HEK293 (cell line): ENCODE results near the gene LIN54.
A peak's percentile ranks its signal among the peaks of the same experiment; 100 is the strongest.

Experiments
- CTCF ChIP-seq: fragments of 450-650 bp; formaldehyde crosslinking; IDR thresholded peaks from 2 replicates; pipeline ENCODE4 v1.5.1; 2016; ENCODE audit warnings: missing biosample characterization, missing genetic modification characterization
- KLF9 ChIP-seq: fragments of 450-650 bp; formaldehyde crosslinking; IDR thresholded peaks from 2 replicates; pipeline ENCODE4 v1.5.1; 2016; ENCODE audit warnings: missing biosample characterization, missing genetic modification characterization, low read depth
- REST ChIP-seq: fragments of 450-650 bp; formaldehyde crosslinking; IDR thresholded peaks from 2 replicates; pipeline ENCODE4 v1.5.1; 2016; ENCODE audit warnings: missing biosample characterization, missing genetic modification characterization
- YY1 ChIP-seq: fragments of 450-650 bp; formaldehyde crosslinking; IDR thresholded peaks from 2 replicates; pipeline ENCODE4 v1.5.1; 2018; ENCODE audit warnings: missing biosample characterization, missing genetic modification characterization
- ZEB2 ChIP-seq: fragments of 450-650 bp; formaldehyde crosslinking; IDR thresholded peaks from 2 replicates; pipeline ENCODE4 v1.5.1; 2016; ENCODE audit warnings: missing biosample characterization, missing genetic modification characterization
- ZNF18 ChIP-seq: fragments of 450-650 bp; formaldehyde crosslinking; IDR thresholded peaks from 2 replicates; pipeline ENCODE4 v1.5.1; 2016; ENCODE audit warnings: missing biosample characterization, missing genetic modification characterization
- ZNF239 ChIP-seq: fragments of 450-650 bp; formaldehyde crosslinking; IDR thresholded peaks from 2 replicates; pipeline ENCODE4 v1.5.1; 2016; ENCODE audit warnings: missing biosample characterization, missing genetic modification characterization
- ZNF747 ChIP-seq: fragments of 450-650 bp; formaldehyde crosslinking; IDR thresholded peaks from 2 replicates; pipeline ENCODE4 v1.5.1; 2016; ENCODE audit warnings: missing biosample characterization, missing genetic modification characterization
- ZNF792 ChIP-seq: fragments of 450-650 bp; formaldehyde crosslinking; IDR thresholded peaks from 2 replicates; pipeline ENCODE4 v1.5.1; 2016; ENCODE audit warnings: missing biosample characterization, missing genetic modification characterization
- ZXDB ChIP-seq: fragments of 450-650 bp; formaldehyde crosslinking; IDR thresholded peaks from 2 replicates; pipeline ENCODE4 v1.5.1; 2016; ENCODE audit warnings: missing biosample characterization, missing genetic modification characterization

- TF ChIP-seq CTCF (tag by site-specific recombination) (peak; percentile 76), ZNF747 (tag by site-specific recombination) (no peak), ZNF239 (no peak), REST (0 out of 2 replicates have a peak, but pooled peaks have one; percentile 16), YY1 (tag by site-specific recombination) (no peak), ZEB2 (tag by site-specific recombination) (peak; percentile 89; the same call in 1 of the 2 replicates), ZXDB (tag by site-specific recombination) (peak; percentile 65), ZNF792 (tag by site-specific recombination) (no peak), ZNF18 (no peak; the same call in 1 of the 2 replicates), KLF9 (peak; percentile 31; the same call in 1 of the 2 replicates)
These were observed 2.2 kb upstream of the LIN54 start for GRCh38 chr4:83012687-83013419.
